SH-SY5Y (cell line): ENCODE results near the gene PRUNE2.

Source experiments
- GATA2 ChIP-seq: IDR thresholded peaks from 2 replicates; pipeline ENCODE4 v1.6.1; 2011; ENCODE audit warnings: mild to moderate bottlenecking, low read depth, low read length
- GATA3 ChIP-seq: IDR thresholded peaks from 2 replicates; pipeline ENCODE4 v1.6.1; 2011; ENCODE audit warnings: low read depth, mild to moderate bottlenecking, low read length, moderate library complexity

DNA sequence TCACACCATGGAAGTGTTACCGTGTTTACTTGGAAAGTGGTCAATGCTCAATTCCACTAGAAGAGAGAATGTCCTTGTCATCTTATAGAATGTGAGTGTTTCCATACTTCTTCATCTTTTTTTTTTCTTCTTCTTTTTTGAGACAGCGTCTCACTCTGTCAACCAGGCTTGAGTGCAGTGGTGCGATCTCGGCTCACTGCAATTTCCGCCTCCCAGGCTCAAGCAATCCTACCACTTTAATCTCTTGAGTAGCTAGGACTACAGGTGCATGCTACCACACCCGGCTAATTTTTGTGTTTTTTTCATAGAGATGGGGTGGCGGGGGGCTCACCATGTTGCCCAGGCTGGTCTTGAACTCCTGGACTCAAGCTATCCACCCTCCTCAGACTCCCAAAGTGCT, 278.9 kb downstream of the PRUNE2 start:
- TF ChIP-seq GATA2: no peak
- no peak for TF ChIP-seq GATA3
